Measurements from ENCODE around the gene CREBRF. TPM values are rescaled to one million over a fixed set of nuclear protein-coding genes. Genes with fewer than 3 reads are reported as not detected.

Gene CREBRF
- total RNA-seq, 3 donors from 2014 or later, result 51.1 to 77.1 (median 63.8) TPM

GRCh38 chr5:173180331-173180730, 124.2 kb downstream of the CREBRF start:
- intact Hi-C loops (cut with DNase I; ENCODE audit: low total_unique reads), result no loop called here
- no peaks in the 10 kb centered on the region for H3K4me1 ChIP-seq
- H3K27ac ChIP-seq, result no peak overlapping the region
- TF ChIP-seq POLR2A (IDR thresholded peaks at IDR 0.05) (no peak), CTCF (IDR thresholded peaks at IDR 0.05) (no peak), POLR2AphosphoS5 (IDR thresholded peaks at IDR 0.05) (no peak)
- DNase-seq (ENCODE audit: low spot score in 2 of 2), result no peak
- H3K9me3 ChIP-seq, result no peaks in the 10 kb centered on the region
- H3K36me3 ChIP-seq, result no peaks in the 10 kb centered on the region
- no peaks in the 10 kb centered on the region for H3K27me3 ChIP-seq
- H3K4me3 ChIP-seq, result no peak overlapping the region

GRCh38 chr5:173187054-173187743, 131.0 kb downstream of the CREBRF start:
- DNase-seq (ENCODE audit: low spot score in 2 of 2), result no peak
- TF ChIP-seq POLR2AphosphoS5 (IDR thresholded peaks at IDR 0.05) (no peak), CTCF (IDR thresholded peaks at IDR 0.05) (no peak), POLR2A (IDR thresholded peaks at IDR 0.05) (no peak)
- intact Hi-C loops (cut with DNase I; ENCODE audit: low total_unique reads), result no loop called here
- Histone ChIP-seq H3K27ac (no peak overlapping the region), H3K4me1 (no peaks in the 10 kb centered on the region), H3K4me3 (no peak overlapping the region), H3K27me3 (no peaks in the 10 kb centered on the region), H3K36me3 (no peaks in the 10 kb centered on the region), H3K9me3 (no peaks in the 10 kb centered on the region)

GRCh38 chr5:173188280-173188679, 132.1 kb downstream of the CREBRF start:
- no peaks in the 10 kb centered on the region for H3K4me1 ChIP-seq
- no peaks in the 10 kb centered on the region for H3K36me3 ChIP-seq
- no peak overlapping the region for H3K4me3 ChIP-seq
- H3K9me3 ChIP-seq, result no peaks in the 10 kb centered on the region
- no peaks in the 10 kb centered on the region for H3K27me3 ChIP-seq
- DNase-seq (ENCODE audit: low spot score in 2 of 2), result no peak
- intact Hi-C loops (cut with DNase I; ENCODE audit: low total_unique reads), result no loop called here
- H3K27ac ChIP-seq, result no peak overlapping the region
- TF ChIP-seq POLR2A (IDR thresholded peaks at IDR 0.05) (no peak), POLR2AphosphoS5 (IDR thresholded peaks at IDR 0.05) (no peak), CTCF (IDR thresholded peaks at IDR 0.05) (no peak)

Other genes with a start within 250 kb of the CREBRF start
- 100 to 1,000 TPM in 1 of 3 donors, 10 to 100 TPM in 2; 86.6 to 139 (median 95.2) TPM for gene ERGIC1, start 222.1 kb upstream of the CREBRF start, total RNA-seq
- 10 to 100 TPM; 21.4 to 34.1 (median 22.0) TPM for gene RPL26L1, start 96.9 kb upstream of the CREBRF start, total RNA-seq
- 100 to 1,000 TPM; 173 to 219 (median 185) TPM for gene ATP6V0E1, start 72.6 kb upstream of the CREBRF start, total RNA-seq
- 10 to 100 TPM; 11.1 to 12.9 (median 11.7) TPM for gene BNIP1, start 88.2 kb downstream of the CREBRF start, total RNA-seq
- under 1 TPM in 1 of 3 donors, not detected in 2; 0.16 TPM for gene NKX2-5, start 178.9 kb downstream of the CREBRF start, total RNA-seq

Data from breast epithelium (tissue), 4 donors.